Stimulated activated naive B cell treated with anti-CD40 and anti-IgM and Interleukin-4, amounts not matched to agents 10 μg/mL and 1 μg/mL and 100 μg/mL, for 72 hours (primary cell): ENCODE data around the gene SLC15A2.
A peak's percentile ranks its signal among the peaks of the same experiment; 100 is the strongest.
"Not testable (repeated sequence)": the region's sequence is repeated elsewhere in the genome, so short reads cannot be mapped to it uniquely, and the experiment has no call there.

Experiments used
- ATAC-seq, 2 donors: fragments of 150-1000 bp; cut with Tn5 transposase; replicated peaks; 2 replicates each; pipeline ENCODE4 v1.10.0; 2021; ENCODE audit warnings: moderate library complexity in 1 of 2
- DNase-seq: peaks from one replicate; pipeline ENCODE4 v3.0.0; 2021
- H3K27ac Mint-ChIP-seq: one replicate; pipeline ENCODE4 v1.8.0; 2022; ENCODE audit warnings: mild to moderate bottlenecking, mixed read lengths
- H3K27me3 Mint-ChIP-seq, 2 donors: one replicate each; pipeline ENCODE4 v1.8.0; 2022; ENCODE audit warnings: mixed read lengths in 2 of 2
- H3K36me3 Mint-ChIP-seq, 2 donors: one replicate each; pipeline ENCODE4 v1.8.0; 2022; ENCODE audit warnings: mixed read lengths in 2 of 2, mild to moderate bottlenecking in 1 of 2
- H3K4me1 Mint-ChIP-seq, 2 donors: one replicate each; pipeline ENCODE4 v1.8.0; 2022; ENCODE audit warnings: mixed read lengths in 2 of 2, mild to moderate bottlenecking in 1 of 2
- H3K4me3 Mint-ChIP-seq, 2 donors: one replicate each; pipeline ENCODE4 v1.8.0; 2022; ENCODE audit warnings: mild to moderate bottlenecking in 2 of 2, mixed read lengths in 2 of 2, moderate library complexity in 1 of 2
- H3K9me3 Mint-ChIP-seq, 2 donors: one replicate each; pipeline ENCODE4 v1.8.0; 2022; ENCODE audit warnings: mixed read lengths in 2 of 2, mild to moderate bottlenecking in 1 of 2

Gene SLC15A2, protein sequence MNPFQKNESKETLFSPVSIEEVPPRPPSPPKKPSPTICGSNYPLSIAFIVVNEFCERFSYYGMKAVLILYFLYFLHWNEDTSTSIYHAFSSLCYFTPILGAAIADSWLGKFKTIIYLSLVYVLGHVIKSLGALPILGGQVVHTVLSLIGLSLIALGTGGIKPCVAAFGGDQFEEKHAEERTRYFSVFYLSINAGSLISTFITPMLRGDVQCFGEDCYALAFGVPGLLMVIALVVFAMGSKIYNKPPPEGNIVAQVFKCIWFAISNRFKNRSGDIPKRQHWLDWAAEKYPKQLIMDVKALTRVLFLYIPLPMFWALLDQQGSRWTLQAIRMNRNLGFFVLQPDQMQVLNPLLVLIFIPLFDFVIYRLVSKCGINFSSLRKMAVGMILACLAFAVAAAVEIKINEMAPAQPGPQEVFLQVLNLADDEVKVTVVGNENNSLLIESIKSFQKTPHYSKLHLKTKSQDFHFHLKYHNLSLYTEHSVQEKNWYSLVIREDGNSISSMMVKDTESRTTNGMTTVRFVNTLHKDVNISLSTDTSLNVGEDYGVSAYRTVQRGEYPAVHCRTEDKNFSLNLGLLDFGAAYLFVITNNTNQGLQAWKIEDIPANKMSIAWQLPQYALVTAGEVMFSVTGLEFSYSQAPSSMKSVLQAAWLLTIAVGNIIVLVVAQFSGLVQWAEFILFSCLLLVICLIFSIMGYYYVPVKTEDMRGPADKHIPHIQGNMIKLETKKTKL

DNA sequence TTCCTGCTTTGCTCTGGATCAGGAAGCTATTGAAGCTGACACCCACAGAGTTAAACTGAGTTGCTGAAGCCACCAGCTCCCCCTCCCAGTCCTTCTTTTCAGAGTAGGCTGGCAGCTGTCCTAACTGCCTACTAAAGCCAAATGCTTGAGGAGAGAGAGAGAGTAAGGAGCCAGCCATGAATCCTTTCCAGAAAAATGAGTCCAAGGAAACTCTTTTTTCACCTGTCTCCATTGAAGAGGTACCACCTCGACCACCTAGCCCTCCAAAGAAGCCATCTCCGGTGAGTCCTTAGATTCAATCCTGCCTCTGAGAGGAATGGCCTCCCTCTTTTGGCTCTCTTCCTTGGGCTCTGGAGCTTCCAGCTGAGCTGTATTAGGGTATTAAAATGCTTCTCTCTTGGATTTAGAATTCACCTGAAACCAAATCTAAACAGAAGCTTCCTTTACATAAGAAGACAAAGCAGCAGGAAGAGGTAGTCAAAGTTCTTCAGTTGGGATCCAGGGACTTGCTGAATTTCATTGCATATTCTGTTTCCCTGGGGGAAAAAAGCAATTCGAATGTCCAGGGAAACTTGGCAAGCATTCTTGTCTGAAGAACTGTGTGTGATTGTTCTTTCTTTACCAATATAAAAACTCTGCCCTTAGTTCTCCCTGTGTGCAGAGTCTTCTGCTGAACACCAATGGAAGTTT lies at the start of gene SLC15A2:
TSS of gene SLC15A2 (plus strand) at position 101 of the 690 bp plus-strand sequence. CDS start at position 177, 76 bp downstream.
- H3K36me3 Mint-ChIP-seq = peaks cover 22 to 29% of the 10 kb centered on the region in 2 donors
- no peaks in the 10 kb centered on the region for H3K27me3 Mint-ChIP-seq
- no peaks in the 10 kb centered on the region for H3K9me3 Mint-ChIP-seq
- no peak within 1 kb of the TSS for H3K27ac Mint-ChIP-seq
- ATAC-seq (no peak), DNase-seq (no peak)
- no peaks in the 10 kb centered on the region for H3K4me1 Mint-ChIP-seq
- H3K4me3 Mint-ChIP-seq = no peak within 1 kb of the TSS

DNA sequence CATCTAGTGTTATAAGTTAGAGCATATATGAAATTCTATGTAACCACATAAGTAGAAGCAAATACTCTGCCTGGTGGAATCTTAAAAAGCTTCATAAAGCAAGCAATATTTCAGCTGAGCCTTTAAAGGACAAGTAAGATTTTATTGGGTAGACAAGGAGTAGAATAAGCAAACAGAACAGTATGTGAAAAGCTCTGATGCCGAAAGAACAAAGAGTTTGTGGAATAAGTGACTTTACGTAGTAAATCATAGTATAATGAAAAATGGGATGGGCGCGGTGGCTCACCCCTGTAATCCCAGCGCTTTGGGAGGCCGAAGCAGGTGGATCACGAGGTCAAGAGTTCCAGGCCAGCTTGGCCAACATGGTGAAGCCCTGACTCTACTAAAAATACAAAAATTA lies 49.3 kb upstream of the SLC15A2 start:
- Mint-ChIP-seq H3K27me3 (no peaks in the 10 kb centered on the region), H3K27ac (peak overlapping the region; percentile 25), H3K36me3 (peaks cover 38% of the 10 kb centered on the region in 2 donors), H3K4me1 (peaks cover 21 to 62% of the 10 kb centered on the region in 2 donors), H3K9me3 (no peaks in the 10 kb centered on the region), H3K4me3 (no peak overlapping the region)
- ATAC-seq = no peak
- no peak for DNase-seq

DNA sequence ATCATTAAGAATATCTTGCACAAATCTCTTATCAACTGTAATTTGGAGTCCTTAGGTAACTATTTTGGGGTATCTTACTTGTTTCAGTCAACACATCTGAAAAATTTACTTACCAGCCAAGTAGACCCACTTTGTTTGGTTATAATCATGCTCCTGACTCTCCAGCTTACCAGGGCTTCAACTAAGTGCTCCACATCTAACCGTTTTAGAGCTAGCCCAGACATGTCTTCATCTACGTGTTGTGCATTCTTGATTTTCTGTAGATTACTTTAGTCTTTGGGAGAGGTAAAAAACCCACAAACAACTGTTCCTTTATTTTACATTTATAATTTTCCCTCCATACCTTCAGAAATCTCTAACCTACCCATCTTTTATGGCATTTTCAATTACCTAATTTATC lies 41.9 kb upstream of the SLC15A2 start:
- ATAC-seq = no peak
- Mint-ChIP-seq H3K4me3 (no peak overlapping the region), H3K9me3 (no peaks in the 10 kb centered on the region), H3K27ac (no peak overlapping the region), H3K4me1 (peaks cover 18 to 61% of the 10 kb centered on the region in 2 donors), H3K36me3 (peaks cover 37 to 40% of the 10 kb centered on the region in 2 donors), H3K27me3 (no peaks in the 10 kb centered on the region)
- no peak for DNase-seq

DNA sequence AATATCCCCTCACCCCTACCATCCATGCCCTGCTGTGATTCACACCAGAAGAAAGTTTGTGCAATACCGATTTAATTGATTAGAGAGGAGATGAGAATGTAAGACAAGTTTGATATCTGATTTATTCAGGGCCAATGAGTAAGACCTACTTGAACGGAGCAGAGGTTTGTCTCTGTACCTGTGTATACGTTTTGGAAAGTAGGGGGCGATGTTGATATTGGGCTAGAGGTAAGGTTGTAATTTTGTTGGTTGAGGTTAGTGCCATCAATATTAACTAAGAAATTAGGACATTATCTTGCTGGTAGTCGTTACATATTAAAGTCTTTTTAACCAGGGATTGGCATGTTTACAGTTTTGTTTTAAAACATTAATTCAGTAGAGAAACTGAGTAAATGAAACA lies 38.6 kb upstream of the SLC15A2 start:
- no peak for DNase-seq
- Mint-ChIP-seq H3K36me3 (peaks cover 50 to 51% of the 10 kb centered on the region in 2 donors), H3K9me3 (no peaks in the 10 kb centered on the region), H3K27ac (peak overlapping the region; percentile 40), H3K4me3 (no peak overlapping the region), H3K27me3 (no peaks in the 10 kb centered on the region), H3K4me1 (peaks cover 24 to 56% of the 10 kb centered on the region in 2 donors)
- peak in 1 of 2 donors; percentile 51 for ATAC-seq

DNA sequence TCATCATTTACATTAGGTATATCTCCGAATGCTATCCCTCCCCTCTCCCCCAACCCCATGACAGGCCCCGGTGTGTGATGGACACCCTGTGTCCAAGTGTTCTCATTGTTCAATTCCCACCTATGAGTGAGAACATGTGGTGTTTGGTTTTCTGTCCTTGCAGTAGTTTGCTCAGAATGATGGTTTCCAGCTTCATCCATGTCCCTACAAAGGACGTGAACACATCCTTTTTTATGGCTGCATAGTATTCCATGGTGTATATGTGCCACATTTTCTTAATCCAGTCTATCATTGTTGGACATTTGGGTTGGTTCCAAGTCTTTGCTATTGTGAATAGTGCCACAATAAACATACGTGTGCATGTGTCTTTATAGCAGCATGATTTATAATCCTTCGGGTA lies 36.4 kb upstream of the SLC15A2 start:
- H3K27me3 Mint-ChIP-seq, H3K9me3 Mint-ChIP-seq, ATAC-seq, H3K4me3 Mint-ChIP-seq, DNase-seq, H3K27ac Mint-ChIP-seq: not testable (repeated sequence)
- H3K4me1 Mint-ChIP-seq = peaks cover 28 to 57% of the 10 kb centered on the region in 2 donors
- peaks cover 64 to 67% of the 10 kb centered on the region in 2 donors for H3K36me3 Mint-ChIP-seq

DNA sequence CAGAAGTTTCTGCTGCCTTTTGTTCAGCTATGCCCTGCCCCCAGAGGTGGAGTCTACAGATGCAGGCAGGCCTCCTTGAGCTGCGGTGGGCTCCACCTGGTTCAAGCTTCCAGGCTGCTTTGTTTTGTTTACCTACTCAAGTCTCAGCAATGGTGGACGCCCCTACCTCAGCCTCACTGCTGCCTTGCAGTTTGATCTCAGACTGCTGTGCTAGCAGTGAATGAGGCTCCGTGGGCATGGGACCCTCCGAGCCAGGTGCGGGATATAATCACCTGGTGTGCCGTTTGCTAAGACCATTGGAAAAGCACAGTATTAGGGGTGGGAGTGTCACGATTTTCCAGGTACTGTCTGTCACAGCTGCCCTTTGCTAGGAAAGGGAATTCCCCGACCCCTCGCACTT lies 31.0 kb upstream of the SLC15A2 start:
- H3K27me3 Mint-ChIP-seq, H3K4me3 Mint-ChIP-seq, H3K9me3 Mint-ChIP-seq, DNase-seq, ATAC-seq, H3K27ac Mint-ChIP-seq: not testable (repeated sequence)
- Mint-ChIP-seq H3K4me1 (peaks cover 29 to 78% of the 10 kb centered on the region in 2 donors), H3K36me3 (peaks cover 76 to 82% of the 10 kb centered on the region in 2 donors)

DNA sequence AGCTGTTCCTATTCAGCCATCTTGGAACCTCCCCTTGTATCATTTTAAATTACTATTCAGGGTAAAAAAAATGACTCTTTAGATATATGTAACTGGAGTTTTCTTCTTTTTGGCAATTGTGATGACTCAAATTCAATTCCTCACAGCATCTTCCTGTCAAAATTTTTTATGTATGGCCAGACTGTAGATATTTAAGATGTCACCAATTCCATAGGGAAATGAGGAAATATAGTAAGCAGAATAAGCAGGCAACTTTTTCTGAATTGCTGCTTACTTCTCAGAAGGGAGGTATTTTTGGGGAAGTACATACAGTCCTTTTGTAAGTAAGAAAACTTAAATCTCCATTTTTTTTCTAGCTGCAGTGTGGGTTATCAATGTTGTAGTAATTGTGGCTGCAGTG lies 30.4 kb upstream of the SLC15A2 start:
- Mint-ChIP-seq H3K27ac (no peak overlapping the region), H3K4me3 (no peak overlapping the region), H3K9me3 (peaks cover 0 to 3% of the 10 kb centered on the region in 2 donors), H3K27me3 (no peaks in the 10 kb centered on the region), H3K36me3 (peaks cover 75 to 82% of the 10 kb centered on the region in 2 donors), H3K4me1 (peaks cover 30 to 78% of the 10 kb centered on the region in 2 donors)
- DNase-seq = no peak
- no peak for ATAC-seq

DNA sequence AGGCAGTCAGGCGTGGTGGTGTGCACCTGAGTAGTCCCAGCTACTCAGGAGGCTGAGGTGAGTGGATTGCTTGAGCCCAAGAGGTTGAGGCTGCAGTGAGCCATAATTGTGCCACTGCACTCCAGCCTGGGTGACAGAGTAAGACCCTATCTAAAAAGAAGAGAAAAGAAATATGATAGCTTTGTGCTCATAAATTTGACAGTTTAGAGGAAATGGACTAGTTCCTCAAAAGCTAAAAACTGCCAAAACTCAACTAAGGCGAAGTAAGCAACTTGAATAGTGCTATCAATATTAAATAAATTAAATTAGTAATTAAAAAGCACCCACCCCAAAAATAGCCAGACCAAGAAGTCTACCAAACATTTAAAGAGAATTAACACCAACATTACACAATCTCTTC lies 24.5 kb upstream of the SLC15A2 start:
- ATAC-seq = peak in 1 of 2 donors; percentile 31

DNA sequence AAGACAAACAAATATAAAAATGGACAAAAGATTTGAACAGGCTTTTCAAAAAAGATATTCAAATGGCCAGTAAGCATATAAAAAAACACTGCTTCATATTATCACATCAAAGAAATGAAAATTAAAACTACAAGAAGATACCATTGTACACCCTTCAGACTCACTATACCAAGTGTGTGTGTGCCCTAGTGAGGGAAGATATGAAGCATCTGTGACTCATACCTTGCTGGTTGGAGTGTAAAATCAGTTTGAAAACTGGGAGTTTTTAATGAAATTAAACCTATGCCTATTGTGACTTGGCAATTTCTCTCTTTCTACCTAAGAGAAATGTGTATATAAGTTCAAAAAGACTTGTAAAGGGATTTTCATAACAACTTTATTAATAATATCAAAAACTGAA lies 23.5 kb upstream of the SLC15A2 start:
- no peak for ATAC-seq
- H3K9me3 Mint-ChIP-seq = no peaks in the 10 kb centered on the region
- peaks cover 56 to 74% of the 10 kb centered on the region in 2 donors for H3K36me3 Mint-ChIP-seq
- H3K4me3 Mint-ChIP-seq = no peak overlapping the region
- no peak overlapping the region for H3K27ac Mint-ChIP-seq
- H3K4me1 Mint-ChIP-seq = peaks cover 42 to 76% of the 10 kb centered on the region in 2 donors
- DNase-seq = no peak
- no peaks in the 10 kb centered on the region for H3K27me3 Mint-ChIP-seq

More for the DNA sequence above, 24.5 kb upstream of the SLC15A2 start:
- Mint-ChIP-seq H3K27me3 (no peaks in the 10 kb centered on the region), H3K36me3 (peaks cover 50 to 64% of the 10 kb centered on the region in 2 donors), H3K4me3 (no peak overlapping the region), H3K27ac (no peak overlapping the region), H3K4me1 (peaks cover 36 to 68% of the 10 kb centered on the region in 2 donors), H3K9me3 (no peaks in the 10 kb centered on the region)
- DNase-seq = no peak

DNA sequence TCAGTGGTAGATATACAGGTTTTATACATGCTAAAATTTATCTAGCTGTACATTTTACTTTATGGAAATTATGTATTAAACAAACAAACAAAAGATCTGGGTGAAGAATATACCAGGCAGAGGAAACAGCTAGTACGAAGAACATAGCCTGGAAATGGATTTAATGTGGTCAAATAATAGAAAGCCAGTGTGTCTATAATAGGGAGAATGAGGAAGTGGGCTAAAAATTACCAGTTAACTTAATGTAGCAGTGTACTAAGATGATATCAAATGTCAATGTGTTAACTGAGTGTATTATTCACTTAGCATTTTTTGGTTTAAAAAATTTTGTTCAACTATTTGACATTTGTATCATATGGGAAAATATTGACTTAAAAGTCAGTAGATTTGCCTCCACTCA lies 22.8 kb upstream of the SLC15A2 start:
- no peak overlapping the region for H3K27ac Mint-ChIP-seq
- H3K27me3 Mint-ChIP-seq = no peaks in the 10 kb centered on the region
- peaks cover 54 to 70% of the 10 kb centered on the region in 2 donors for H3K36me3 Mint-ChIP-seq
- peak; percentile 75 for ATAC-seq
- peaks cover 44 to 77% of the 10 kb centered on the region in 2 donors for H3K4me1 Mint-ChIP-seq
- no peak overlapping the region for H3K4me3 Mint-ChIP-seq
- no peak for DNase-seq
- H3K9me3 Mint-ChIP-seq = no peaks in the 10 kb centered on the region

DNA sequence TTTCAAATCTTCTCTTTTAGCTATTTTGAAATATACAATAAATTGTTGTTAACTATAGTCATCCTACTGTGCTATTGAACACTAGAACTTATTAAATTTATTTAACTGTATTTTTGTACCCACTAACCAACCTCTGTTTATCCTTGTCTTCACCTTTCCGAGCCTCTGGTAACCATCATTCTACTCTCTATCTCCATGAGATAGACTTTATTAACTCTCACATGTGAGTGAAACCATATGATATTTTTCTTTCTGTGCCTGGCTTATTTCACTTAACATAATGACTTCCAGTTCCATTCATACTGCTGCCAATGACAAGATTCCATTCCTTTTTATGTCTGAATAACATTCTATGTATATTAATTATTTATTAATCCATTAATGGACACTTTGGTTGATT lies 15.8 kb upstream of the SLC15A2 start:
- DNase-seq = no peak
- peak overlapping the region; percentile 28 for H3K27ac Mint-ChIP-seq
- H3K4me3 Mint-ChIP-seq = no peak overlapping the region
- H3K36me3 Mint-ChIP-seq = peaks cover 41 to 57% of the 10 kb centered on the region in 2 donors
- no peak for ATAC-seq
- H3K27me3 Mint-ChIP-seq = no peaks in the 10 kb centered on the region
- no peaks in the 10 kb centered on the region for H3K9me3 Mint-ChIP-seq
- peaks cover 19 to 54% of the 10 kb centered on the region in 2 donors for H3K4me1 Mint-ChIP-seq

DNA sequence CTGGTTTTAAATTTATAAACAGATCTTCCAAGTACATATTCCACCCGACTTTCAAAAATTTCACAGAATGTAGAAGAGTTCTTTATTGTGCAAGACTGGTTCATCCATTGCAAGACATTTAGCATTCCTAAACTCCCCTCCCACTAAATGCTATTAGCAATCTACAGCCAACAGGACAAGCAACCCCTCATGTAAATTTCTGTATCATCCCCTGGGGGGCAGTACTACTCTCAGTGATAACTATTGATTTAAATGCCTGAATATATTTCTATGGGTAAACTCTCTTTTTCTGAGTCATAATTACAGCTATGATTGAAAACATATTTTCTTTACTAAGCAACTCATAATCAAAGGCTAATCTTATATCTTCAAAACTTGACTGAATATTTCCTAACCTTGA lies 10.7 kb upstream of the SLC15A2 start:
- ATAC-seq = no peak
- Mint-ChIP-seq H3K27ac (no peak overlapping the region), H3K36me3 (peaks cover 36 to 41% of the 10 kb centered on the region in 2 donors), H3K4me3 (no peak overlapping the region), H3K27me3 (no peaks in the 10 kb centered on the region), H3K4me1 (peaks cover 12 to 36% of the 10 kb centered on the region in 2 donors), H3K9me3 (no peaks in the 10 kb centered on the region)
- no peak for DNase-seq

DNA sequence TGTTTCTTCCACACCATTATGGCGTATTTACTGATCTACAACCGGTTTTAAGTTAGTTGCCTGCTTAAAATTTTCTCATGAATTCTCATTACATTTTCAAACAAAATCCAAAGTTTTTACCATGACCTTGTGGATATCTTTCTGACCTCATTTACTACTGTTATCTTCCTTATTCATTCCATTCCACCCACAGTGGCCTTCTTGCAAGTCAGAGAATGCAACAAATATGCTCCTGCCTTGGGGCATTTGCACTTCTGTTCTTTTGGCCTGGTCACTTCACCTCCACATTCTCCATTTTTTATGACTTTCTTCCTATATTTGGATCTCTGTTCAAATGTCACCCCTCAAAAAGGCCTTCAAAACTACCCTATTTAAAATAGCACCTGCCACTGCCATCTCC lies 8.8 kb upstream of the SLC15A2 start:
- Mint-ChIP-seq H3K36me3 (peaks cover 27 to 31% of the 10 kb centered on the region in 2 donors), H3K4me3 (no peak overlapping the region), H3K27me3 (no peaks in the 10 kb centered on the region), H3K4me1 (peaks cover 8 to 19% of the 10 kb centered on the region in 2 donors), H3K27ac (no peak overlapping the region), H3K9me3 (no peaks in the 10 kb centered on the region)
- ATAC-seq (no peak), DNase-seq (no peak)

DNA sequence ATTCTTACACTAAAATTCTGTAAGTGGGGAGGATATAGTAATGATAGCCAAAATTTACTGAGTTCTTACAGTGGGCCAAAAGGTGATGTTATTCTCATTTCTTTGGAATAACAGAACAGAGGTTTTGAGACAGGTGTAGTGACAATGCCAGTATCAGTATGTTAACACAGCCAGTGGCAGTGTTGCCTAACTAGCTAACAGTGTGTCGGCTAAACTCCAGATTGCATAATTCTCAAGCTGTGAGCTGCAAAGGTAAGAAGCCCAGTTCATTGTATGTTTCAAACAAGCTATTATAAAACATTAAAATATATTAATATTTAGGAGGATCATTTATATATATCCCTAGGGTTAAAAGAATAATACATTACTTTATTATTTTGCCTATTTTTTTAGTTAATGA lies 920 bp downstream of the SLC15A2 start:
- H3K4me3 Mint-ChIP-seq = no peak overlapping the region
- no peaks in the 10 kb centered on the region for H3K4me1 Mint-ChIP-seq
- no peaks in the 10 kb centered on the region for H3K27me3 Mint-ChIP-seq
- H3K9me3 Mint-ChIP-seq = no peaks in the 10 kb centered on the region
- H3K36me3 Mint-ChIP-seq = peaks cover 25 to 33% of the 10 kb centered on the region in 2 donors
- no peak overlapping the region for H3K27ac Mint-ChIP-seq
- no peak for DNase-seq
- ATAC-seq = no peak
